CD4-positive, alpha-beta memory T cell (primary cell): ENCODE results near the gene USH1G. TPM values are rescaled to one million over a fixed set of nuclear protein-coding genes. Genes with fewer than 3 reads are reported as not detected.
A peak's percentile ranks its signal among the peaks of the same experiment; 100 is the strongest.

Source experiments
- CTCF ChIA-PET: fragments of 350-600 bp; sonication (Branson Sonifier 250); formaldehyde crosslinking; loops from one replicate; lab custom pipeline; 2021; ENCODE audit warnings: inconsistent platforms; ENCODE audit not compliant: partially characterized antibody; lab: Charles Lee
- POLR2A ChIA-PET: fragments of 350-600 bp; sonication (Branson Sonifier 250); formaldehyde crosslinking; loops from one replicate; lab custom pipeline; 2021; ENCODE audit not compliant: partially characterized antibody; lab: Charles Lee
- DNase-seq, 5 donors: peaks; one replicate each; pipeline versions ENCODE4 v3.0.0 to v3.0.0-alpha.2; 2020 to 2022; ENCODE audit warnings: mixed read lengths in 1 of 5
- H3K27ac ChIP-seq: one replicate; pipeline ENCODE4 v1.7.0; 2013; ENCODE audit warnings: low read depth, low read length
- H3K27me3 ChIP-seq: 2 replicates; pipeline ENCODE4 v1.7.0; 2013; ENCODE audit warnings: mild to moderate bottlenecking, low read length, moderate library complexity; ENCODE audit not compliant: insufficient read depth
- H3K36me3 ChIP-seq: 2 replicates; pipeline ENCODE4 v1.7.0; 2013; ENCODE audit warnings: mild to moderate bottlenecking, low read length, moderate library complexity; ENCODE audit not compliant: insufficient read depth
- H3K4me1 ChIP-seq: 2 replicates; pipeline ENCODE4 v1.7.0; 2013; ENCODE audit warnings: mild to moderate bottlenecking, low read length, moderate library complexity; ENCODE audit not compliant: insufficient read depth
- H3K4me3 ChIP-seq, 2 donors: one replicate each; pipeline ENCODE4 v1.7.0; 2013; ENCODE audit warnings: low read length in 2 of 2, mild to moderate bottlenecking in 1 of 2
- H3K9me3 ChIP-seq, 2 donors: one replicate each; pipeline ENCODE4 v1.7.0; 2013; ENCODE audit warnings: low read length in 2 of 2, control low read depth in 1 of 2; ENCODE audit not compliant: control insufficient read depth in 1 of 2
- H3K27ac Mint-ChIP-seq, 7 donors: one replicate each; pipeline ENCODE4 v1.8.0; 2020 to 2021; ENCODE audit warnings: mixed read lengths in 7 of 7, mild to moderate bottlenecking in 6 of 7, inconsistent platforms in 3 of 7, moderate library complexity in 3 of 7
- H3K27me3 Mint-ChIP-seq, 2 donors: one replicate each; pipeline ENCODE4 v1.8.0; 2020 to 2021; ENCODE audit warnings: mixed read lengths in 2 of 2
- H3K36me3 Mint-ChIP-seq, 2 donors: one replicate each; pipeline ENCODE4 v1.8.0; 2020 to 2021; ENCODE audit warnings: mixed read lengths in 2 of 2, inconsistent platforms in 1 of 2, mild to moderate bottlenecking in 1 of 2
- H3K4me1 Mint-ChIP-seq, 4 donors: one replicate each; pipeline ENCODE4 v1.8.0; 2020 to 2021; ENCODE audit warnings: mixed read lengths in 4 of 4, mild to moderate bottlenecking in 1 of 4
- H3K4me3 Mint-ChIP-seq, 8 donors: one replicate each; pipeline ENCODE4 v1.8.0; 2020 to 2021; ENCODE audit warnings: mixed read lengths in 8 of 8, mild to moderate bottlenecking in 7 of 8, moderate library complexity in 6 of 8, inconsistent platforms in 3 of 8
- H3K9me3 Mint-ChIP-seq, 8 donors: one replicate each; pipeline ENCODE4 v1.8.0; 2020 to 2021; ENCODE audit warnings: mixed read lengths in 8 of 8, mild to moderate bottlenecking in 5 of 8, inconsistent platforms in 3 of 8, moderate library complexity in 1 of 8
- intact Hi-C: fragments of 100-400 bp; cut with micrococcal nuclease; formaldehyde crosslinking; loops from one replicate; pipeline ENCODE4 v1.15.1; 2023
- polyA plus RNA-seq, 2 donors: library from polyadenylated mRNA; unstranded; fragments of 300-500 nt; fragmentation: Illumina TruSeq; gene quantifications; one replicate each; pipeline ENCODE4 v1.2.3, GENCODE V29; 2021
- total RNA-seq, 2 experiments: library from RNA; stranded (reverse); gene quantifications; one replicate each; pipeline ENCODE4 v1.2.3, GENCODE V29; 2021

The USH1G gene
- total and polyA plus RNA-seq, 4 experiments from 2014 or later = not detected

DNA sequence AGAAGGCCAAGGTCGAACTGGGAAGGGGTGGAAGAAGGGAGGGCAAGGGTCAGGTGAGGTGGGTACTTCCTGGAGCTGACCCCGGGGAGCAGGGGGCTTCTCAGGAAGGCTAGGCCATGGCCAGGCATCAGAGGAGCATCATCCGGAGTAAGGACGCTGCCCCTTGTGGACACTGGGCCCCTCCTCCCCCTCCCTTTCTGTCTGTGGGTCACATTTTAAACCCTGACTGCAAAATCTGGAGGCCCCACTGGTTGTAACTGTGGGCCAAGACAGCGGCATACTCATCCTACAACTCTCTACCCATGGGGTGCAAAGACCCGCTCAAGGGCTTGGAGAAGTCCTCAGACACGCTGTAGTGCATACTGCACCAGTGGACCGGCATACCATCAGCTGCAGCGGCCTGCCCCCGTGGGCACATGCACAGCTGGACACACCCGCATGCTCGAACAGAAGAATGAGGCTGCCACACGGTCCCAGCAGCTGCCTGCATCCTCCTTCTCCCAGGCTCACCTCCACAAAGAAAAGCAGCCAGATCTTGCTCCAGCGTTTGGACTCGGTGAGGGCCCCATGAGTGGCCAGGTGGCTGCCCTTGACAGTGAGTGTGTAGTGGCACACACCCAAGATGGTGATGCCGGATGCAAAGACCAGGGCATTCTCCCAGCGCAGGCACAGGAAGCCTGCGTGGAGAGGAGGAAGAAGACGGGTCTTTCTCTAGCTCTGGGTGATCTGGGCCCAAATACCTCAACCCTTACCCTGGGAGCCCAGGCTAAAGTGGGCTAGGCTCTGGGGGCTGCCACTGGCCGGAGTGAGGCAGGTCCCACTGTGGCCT, 30.8 kb downstream of the USH1G start:
- CTCF ChIA-PET = no interaction called here

GRCh38 chr17:74890554-74890953, 32.5 kb downstream of the USH1G start:
- Histone ChIP-seq H3K27me3 (peaks cover 9% of the 10 kb centered on the region), H3K36me3 (no peaks in the 10 kb centered on the region), H3K4me1 (no peaks in the 10 kb centered on the region), H3K9me3 (no peaks in the 10 kb centered on the region), H3K4me3 (no peak overlapping the region), H3K27ac (no peak overlapping the region)
- DNase-seq = no peak
- Mint-ChIP-seq H3K4me3 (no peak overlapping the region), H3K27me3 (peaks cover 28 to 33% of the 10 kb centered on the region in 2 donors), H3K9me3 (peaks cover 0 to 4% (median 0%) of the 10 kb centered on the region in 8 donors), H3K4me1 (peaks cover 2 to 5% (median 3%) of the 10 kb centered on the region in 4 donors), H3K27ac (peak overlapping the region in 1 of 7 donors; percentile 82), H3K36me3 (no peaks in the 10 kb centered on the region)
- ChIA-PET POLR2A (no interaction called here), CTCF (interaction anchor here (1.2 kb wide), 1 partner anchor 17 kb away, joined by 3 read pairs; the partner anchor contains the start of gene FDXR)
- intact Hi-C loops = no loop called here

More for the DNA sequence above, 30.8 kb downstream of the USH1G start:
- peaks cover 9% of the 10 kb centered on the region for H3K27me3 ChIP-seq
- Mint-ChIP-seq H3K27ac (peak overlapping the region in 1 of 7 donors; percentile 41), H3K27me3 (peaks cover 28 to 37% of the 10 kb centered on the region in 2 donors), H3K9me3 (peaks cover 0 to 2% (median 0%) of the 10 kb centered on the region in 8 donors), H3K4me1 (peaks cover 2 to 5% (median 3%) of the 10 kb centered on the region in 4 donors), H3K36me3 (no peaks in the 10 kb centered on the region), H3K4me3 (peak overlapping the region in 2 of 8 donors; percentile 22 to 52)
- POLR2A ChIA-PET = no interaction called here
- H3K4me3 ChIP-seq = no peak overlapping the region
- H3K27ac ChIP-seq = no peak overlapping the region
- H3K4me1 ChIP-seq = no peaks in the 10 kb centered on the region
- no peaks in the 10 kb centered on the region for H3K36me3 ChIP-seq
- H3K9me3 ChIP-seq = no peaks in the 10 kb centered on the region
- intact Hi-C loops = no loop called here
- no peak for DNase-seq

- DNase-seq = no peak
- H3K36me3 ChIP-seq = no peaks in the 10 kb centered on the region
- no peaks in the 10 kb centered on the region for H3K36me3 Mint-ChIP-seq
- ChIA-PET POLR2A (no interaction called here), CTCF (no interaction called here)
- no peaks in the 10 kb centered on the region for H3K9me3 ChIP-seq
- H3K4me3 ChIP-seq = no peak overlapping the region
- no peaks in the 10 kb centered on the region for H3K27me3 ChIP-seq
- H3K27me3 Mint-ChIP-seq = peaks cover 17 to 22% of the 10 kb centered on the region in 2 donors
- no peaks in the 10 kb centered on the region for H3K4me1 ChIP-seq
- H3K4me3 Mint-ChIP-seq = no peak overlapping the region
- H3K9me3 Mint-ChIP-seq = peaks cover 0 to 4% (median 0%) of the 10 kb centered on the region in 8 donors
- H3K27ac Mint-ChIP-seq = no peak overlapping the region
- H3K27ac ChIP-seq = no peak overlapping the region
- intact Hi-C loops = no loop called here
- H3K4me1 Mint-ChIP-seq = no peaks in the 10 kb centered on the region
Observed at GRCh38 chr17:74888469-74888868, 34.6 kb downstream of the USH1G start.

- DNase-seq = no peak
- peaks cover 0 to 2% (median 0%) of the 10 kb centered on the region in 8 donors for H3K9me3 Mint-ChIP-seq
- H3K4me1 ChIP-seq = no peaks in the 10 kb centered on the region
- no peak overlapping the region for H3K27ac ChIP-seq
- H3K4me3 Mint-ChIP-seq = no peak overlapping the region
- H3K27me3 Mint-ChIP-seq = peaks cover 11 to 18% of the 10 kb centered on the region in 2 donors
- no peaks in the 10 kb centered on the region for H3K27me3 ChIP-seq
- no peak overlapping the region for H3K27ac Mint-ChIP-seq
- no peaks in the 10 kb centered on the region for H3K36me3 ChIP-seq
- no peaks in the 10 kb centered on the region for H3K9me3 ChIP-seq
- no peaks in the 10 kb centered on the region for H3K4me1 Mint-ChIP-seq
- ChIA-PET POLR2A (no interaction called here), CTCF (no interaction called here)
- no peaks in the 10 kb centered on the region for H3K36me3 Mint-ChIP-seq
- no peak overlapping the region for H3K4me3 ChIP-seq
- intact Hi-C loops = no loop called here
Observed at GRCh38 chr17:74883241-74883745, 39.8 kb downstream of the USH1G start.

DNA sequence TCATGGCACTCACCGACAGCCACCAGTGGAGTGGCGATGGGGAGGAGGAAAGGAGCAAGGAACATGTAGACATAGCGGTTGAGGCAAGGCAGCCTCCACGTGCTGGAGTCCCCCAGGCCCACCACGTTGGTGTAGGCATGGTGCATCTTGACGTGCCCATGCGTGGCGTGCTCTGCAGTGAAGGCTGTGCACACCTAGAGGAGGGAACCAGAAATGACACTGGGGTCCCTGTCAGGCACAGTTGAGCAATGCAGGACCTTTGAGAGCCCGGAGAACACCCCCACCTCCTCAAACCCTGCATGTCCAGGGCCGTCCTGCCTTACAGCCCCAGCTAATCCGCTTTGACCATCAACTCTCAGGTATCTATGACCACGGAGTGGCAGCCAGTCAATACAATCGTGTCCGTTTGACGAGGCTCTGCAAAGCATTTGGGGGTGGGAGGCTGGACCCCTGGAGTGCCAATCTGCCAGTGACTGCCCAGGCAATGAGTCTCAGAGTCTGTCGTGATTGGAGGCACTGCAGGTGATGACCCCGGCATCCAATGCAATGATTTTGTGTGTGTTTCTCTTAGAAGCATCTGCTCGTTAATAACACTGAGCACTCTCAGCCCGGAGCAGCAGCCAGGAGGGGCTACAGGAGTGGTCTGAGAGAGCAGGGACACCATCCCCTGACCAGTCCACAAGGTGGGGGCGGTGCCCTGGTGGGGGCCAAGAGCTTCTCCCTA, 40.4 kb downstream of the USH1G start:
- DNase-seq = no peak
- Mint-ChIP-seq H3K4me3 (no peak overlapping the region), H3K4me1 (no peaks in the 10 kb centered on the region), H3K9me3 (peaks cover 0 to 2% (median 0%) of the 10 kb centered on the region in 8 donors), H3K27me3 (peaks cover 10 to 18% of the 10 kb centered on the region in 2 donors), H3K36me3 (no peaks in the 10 kb centered on the region), H3K27ac (no peak overlapping the region)
- ChIA-PET POLR2A (no interaction called here), CTCF (no interaction called here)
- Histone ChIP-seq H3K27ac (no peak overlapping the region), H3K36me3 (no peaks in the 10 kb centered on the region), H3K4me1 (no peaks in the 10 kb centered on the region), H3K9me3 (no peaks in the 10 kb centered on the region), H3K4me3 (no peak overlapping the region), H3K27me3 (no peaks in the 10 kb centered on the region)
- intact Hi-C loops = no loop called here

GRCh38 chr17:74881073-74881472, 42.0 kb downstream of the USH1G start:
- Mint-ChIP-seq H3K27ac (no peak overlapping the region), H3K27me3 (peaks cover 7 to 11% of the 10 kb centered on the region in 2 donors), H3K9me3 (peaks cover 0 to 2% (median 0%) of the 10 kb centered on the region in 8 donors), H3K4me1 (no peaks in the 10 kb centered on the region), H3K4me3 (no peak overlapping the region), H3K36me3 (no peaks in the 10 kb centered on the region)
- intact Hi-C loops = no loop called here
- no peaks in the 10 kb centered on the region for H3K36me3 ChIP-seq
- DNase-seq = no peak
- CTCF ChIA-PET = interaction anchor here (1.1 to 1.5 kb wide), 3 partner anchors 16 to 90 kb away, joined by 3 to 4 read pairs (median 4); no protein-coding TSS in a partner anchor
- no peaks in the 10 kb centered on the region for H3K27me3 ChIP-seq
- H3K4me1 ChIP-seq = no peaks in the 10 kb centered on the region
- no peak overlapping the region for H3K4me3 ChIP-seq
- no peaks in the 10 kb centered on the region for H3K9me3 ChIP-seq
- POLR2A ChIA-PET = interaction anchor here (1.0 kb wide), 1 partner anchor 8 kb away, joined by 4 read pairs; the partner anchor contains the start of gene FDXR
- H3K27ac ChIP-seq = no peak overlapping the region

- ChIA-PET POLR2A (no interaction called here), CTCF (no interaction called here)
- H3K9me3 Mint-ChIP-seq = no peaks in the 10 kb centered on the region
Observed at GRCh38 chr17:74879308-74879707, 43.7 kb downstream of the USH1G start.

More at GRCh38 chr17:74879308-74879707, 43.7 kb downstream of the USH1G start:
- intact Hi-C loops = no loop called here
- no peak overlapping the region for H3K4me3 ChIP-seq
- Mint-ChIP-seq H3K27me3 (peaks cover 6% of the 10 kb centered on the region in 2 donors), H3K4me3 (no peak overlapping the region), H3K36me3 (no peaks in the 10 kb centered on the region), H3K27ac (no peak overlapping the region), H3K4me1 (no peaks in the 10 kb centered on the region)
- DNase-seq = no peak
- no peaks in the 10 kb centered on the region for H3K4me1 ChIP-seq
- no peaks in the 10 kb centered on the region for H3K36me3 ChIP-seq
- H3K9me3 ChIP-seq = no peaks in the 10 kb centered on the region
- H3K27ac ChIP-seq = no peak overlapping the region
- no peaks in the 10 kb centered on the region for H3K27me3 ChIP-seq
